Aorta (tissue), 5 donors: ENCODE data around the gene PTPRN2. TPM values are rescaled to one million over a fixed set of nuclear protein-coding genes. Genes with fewer than 3 reads are reported as not detected.

Experiments
- ATAC-seq: fragments of 200-7000 bp; cut with Tn5 transposase; one replicate; pipeline ENCODE4 v1.9.1; 2022; ENCODE audit warnings: moderate library complexity; ENCODE audit not compliant: low FRiP score
- DNase-seq, 2 donors: peaks; one replicate each; pipeline ENCODE4 v3.0.0-alpha.2; 2020
- H3K27ac ChIP-seq, 2 donors: one replicate each; pipeline ENCODE4 v1.5.1; 2013; ENCODE audit warnings: low read length in 2 of 2, mild to moderate bottlenecking in 2 of 2, moderate library complexity in 2 of 2, control low read depth in 1 of 2, inconsistent platforms in 1 of 2, low read depth in 1 of 2
- H3K27me3 ChIP-seq, 2 donors: one replicate each; pipeline ENCODE4 v1.6.1; 2013; ENCODE audit warnings: control low read depth in 1 of 2, low read length in 1 of 2, mild to moderate bottlenecking in 1 of 2, moderate library complexity in 1 of 2; ENCODE audit not compliant: insufficient read depth in 2 of 2, control insufficient read depth in 1 of 2
- H3K36me3 ChIP-seq, 2 donors: one replicate each; pipeline ENCODE4 v1.6.1; 2013; ENCODE audit warnings: control low read depth in 1 of 2, low read length in 1 of 2, mild to moderate bottlenecking in 1 of 2; ENCODE audit not compliant: insufficient read depth in 2 of 2, control insufficient read depth in 1 of 2
- H3K4me1 ChIP-seq, 2 donors: one replicate each; pipeline ENCODE4 v1.6.1; 2013; ENCODE audit warnings: low read length in 2 of 2, control low read depth in 1 of 2, mild to moderate bottlenecking in 1 of 2, moderate library complexity in 1 of 2; ENCODE audit not compliant: insufficient read depth in 2 of 2, control insufficient read depth in 1 of 2
- H3K4me3 ChIP-seq, 2 donors: one replicate each; pipeline ENCODE4 v1.5.1; 2013; ENCODE audit warnings: low read length in 2 of 2, control low read depth in 1 of 2, mild to moderate bottlenecking in 1 of 2
- H3K9me3 ChIP-seq: one replicate; pipeline ENCODE4 v1.6.1; 2013; ENCODE audit warnings: mild to moderate bottlenecking, low read length; ENCODE audit not compliant: control insufficient read depth
- WGBS, 2 donors: extraction: QIAGEN DNeasy Blood & Tissue Kit; methylation state at CpG; one replicate each; pipeline ENCODE4 v1.1.7; 2013; 5-methylcytosine and 5-hydroxymethylcytosine counted together
- intact Hi-C, 2 donors: fragments of 100-400 bp; cut with DNase I; formaldehyde crosslinking; loops; one replicate each; pipeline versions ENCODE4 v1.14.2 to v1.15.0; 2022
- polyA plus RNA-seq, 2 donors: library from polyadenylated mRNA; stranded (reverse); fragments of 200-250 nt; gene quantifications; one replicate each; pipeline ENCODE4 v1.2.3, GENCODE V29; 2013
- total RNA-seq, 2 donors: library from RNA; stranded (reverse); fragmentation: NEBNext Ultra II Directional; extraction: Animal tissue kit (Norgen Biotek cat#: 25700); gene quantifications; one replicate each; pipeline ENCODE4 v1.2.1, GENCODE V29; 2021
- donor health status: healthy with polysubstance abuse.
- donor health status: Bipolar disorder and iron deficiency.
- donor health status: DM: no; HTN: no; CAD: no.
- donor health status: DM: no; HTN: no; CAD: no.
- donor health status: DM: yes; HTN: yes; CAD: no.

The PTPRN2 gene
- total and polyA plus RNA-seq, 4 donors: 0.67 to 3.3 (median 1.4) TPM

DNA sequence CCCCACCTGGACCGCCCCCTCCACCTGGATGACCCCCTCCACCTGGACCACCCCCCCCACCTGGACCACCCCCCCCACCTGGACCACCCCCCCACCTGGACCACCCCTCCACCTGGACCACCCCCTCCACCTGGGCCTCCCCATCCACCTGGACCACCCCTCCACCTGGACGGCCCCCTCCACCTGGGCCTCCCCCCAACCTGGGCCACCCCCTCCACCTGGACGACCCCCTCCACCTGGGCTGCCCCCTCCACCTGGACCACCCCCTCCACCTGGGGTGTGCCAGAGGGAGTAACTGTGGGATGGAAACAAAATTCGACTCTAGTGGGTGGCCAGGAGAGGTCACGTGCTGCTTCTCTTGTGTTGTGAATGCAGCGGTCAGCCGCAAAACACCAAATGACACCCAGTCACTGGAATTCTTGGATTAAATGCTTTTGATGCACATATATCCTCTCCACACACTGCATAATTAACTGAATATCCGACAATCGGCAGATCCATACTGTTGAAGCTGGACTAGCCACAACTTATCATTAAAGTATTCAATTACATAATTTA, 316.7 kb downstream of the PTPRN2 start:
- Histone ChIP-seq H3K27me3 (no peaks in the 10 kb centered on the region), H3K36me3 (no peaks in the 10 kb centered on the region), H3K27ac (no peak overlapping the region), H3K4me1 (no peaks in the 10 kb centered on the region), H3K4me3 (no peak overlapping the region), H3K9me3 (no peaks in the 10 kb centered on the region)
- ATAC-seq (no peak), DNase-seq (no peak)
- intact Hi-C loops: no loop called here
- WGBS, 2 donors: 91 to 94% methylated on average over 7 to 9 of the region's 9 CpGs

DNA sequence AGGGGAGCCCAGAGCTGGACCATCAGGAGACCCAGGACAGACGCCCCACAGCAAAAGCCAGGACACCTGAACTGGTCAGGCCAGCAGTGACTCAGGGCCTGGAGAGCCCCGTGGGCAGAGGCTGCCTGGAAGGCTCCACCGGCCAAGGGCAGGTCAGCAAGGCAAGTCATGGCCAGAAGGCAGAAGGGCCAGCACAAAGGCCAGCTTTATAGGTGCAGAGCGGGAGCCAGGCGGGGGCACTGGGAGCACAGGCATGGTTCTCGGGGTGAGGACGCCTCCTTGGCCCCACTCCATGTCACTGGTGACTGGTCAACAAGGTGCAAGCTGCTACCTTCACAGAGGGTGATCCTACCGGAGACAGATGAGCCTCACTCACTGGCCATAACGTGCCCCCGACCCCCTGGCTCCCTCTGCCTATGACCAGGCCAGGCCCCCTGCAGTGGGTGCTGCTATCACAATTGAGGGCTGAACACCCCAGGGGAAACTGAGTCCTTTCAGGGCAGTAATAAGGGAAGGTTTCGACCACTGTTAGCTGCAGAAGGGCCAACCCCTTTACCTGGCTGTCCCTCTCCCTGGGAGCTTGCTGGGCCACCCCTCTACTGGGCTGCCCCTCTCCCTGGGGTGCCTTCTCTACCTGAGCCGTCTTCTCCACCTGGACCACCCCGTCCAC, 317.4 kb downstream of the PTPRN2 start:
- 84 to 89% methylated on average over 13 of the region's 13 CpGs for WGBS, 2 donors
- ATAC-seq (peak; percentile 15), DNase-seq (peak in 1 of 2 donors; percentile 65)
- no peaks in the 10 kb centered on the region for H3K36me3 ChIP-seq
- no peaks in the 10 kb centered on the region for H3K4me1 ChIP-seq
- intact Hi-C loops: no loop called here
- H3K27me3 ChIP-seq: no peaks in the 10 kb centered on the region
- no peaks in the 10 kb centered on the region for H3K9me3 ChIP-seq
- H3K27ac ChIP-seq: no peak overlapping the region
- no peak overlapping the region for H3K4me3 ChIP-seq

DNA sequence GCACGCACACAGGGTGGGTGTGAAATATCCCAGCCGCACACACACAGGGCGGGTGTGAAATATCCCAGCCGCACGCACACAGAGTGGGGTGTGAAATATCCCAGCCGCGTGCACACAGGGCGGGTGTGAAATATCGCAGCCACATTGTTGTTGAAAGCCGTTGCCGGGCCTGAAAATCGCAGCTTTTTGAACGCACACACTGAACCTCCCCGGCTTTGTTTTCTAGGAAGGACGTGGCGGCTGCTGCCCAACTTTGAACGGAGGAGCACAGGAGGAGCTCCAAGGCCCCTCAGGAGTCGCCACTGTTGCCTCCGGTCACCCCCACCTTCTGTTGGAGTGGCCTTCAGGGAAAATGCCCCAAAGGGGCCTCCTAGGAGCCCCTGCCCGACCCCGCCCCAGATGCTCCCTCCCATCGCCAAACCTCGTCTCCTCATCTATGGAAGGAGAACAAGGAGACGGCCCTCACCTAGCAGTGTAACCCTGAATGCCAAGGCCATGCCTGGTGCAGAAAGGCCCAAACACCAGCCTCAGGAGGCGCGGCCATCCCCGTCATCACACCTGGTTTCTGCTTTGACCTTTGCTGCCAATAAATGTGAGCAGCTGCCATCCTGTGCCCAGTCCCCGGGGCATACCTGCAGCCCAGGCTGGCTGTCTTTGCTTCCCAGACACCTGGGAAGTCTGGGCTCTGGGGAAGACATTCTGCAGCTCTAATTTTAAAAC, 318.6 kb downstream of the PTPRN2 start:
- Histone ChIP-seq H3K27me3 (no peaks in the 10 kb centered on the region), H3K9me3 (no peaks in the 10 kb centered on the region), H3K4me1 (no peaks in the 10 kb centered on the region), H3K27ac (no peak overlapping the region), H3K36me3 (no peaks in the 10 kb centered on the region), H3K4me3 (no peak overlapping the region)
- no peak for ATAC-seq
- WGBS, 2 donors: 76 to 80% methylated on average over 28 of the region's 28 CpGs
- intact Hi-C loops: no loop called here
- DNase-seq: peak; percentile 36 to 64

DNA sequence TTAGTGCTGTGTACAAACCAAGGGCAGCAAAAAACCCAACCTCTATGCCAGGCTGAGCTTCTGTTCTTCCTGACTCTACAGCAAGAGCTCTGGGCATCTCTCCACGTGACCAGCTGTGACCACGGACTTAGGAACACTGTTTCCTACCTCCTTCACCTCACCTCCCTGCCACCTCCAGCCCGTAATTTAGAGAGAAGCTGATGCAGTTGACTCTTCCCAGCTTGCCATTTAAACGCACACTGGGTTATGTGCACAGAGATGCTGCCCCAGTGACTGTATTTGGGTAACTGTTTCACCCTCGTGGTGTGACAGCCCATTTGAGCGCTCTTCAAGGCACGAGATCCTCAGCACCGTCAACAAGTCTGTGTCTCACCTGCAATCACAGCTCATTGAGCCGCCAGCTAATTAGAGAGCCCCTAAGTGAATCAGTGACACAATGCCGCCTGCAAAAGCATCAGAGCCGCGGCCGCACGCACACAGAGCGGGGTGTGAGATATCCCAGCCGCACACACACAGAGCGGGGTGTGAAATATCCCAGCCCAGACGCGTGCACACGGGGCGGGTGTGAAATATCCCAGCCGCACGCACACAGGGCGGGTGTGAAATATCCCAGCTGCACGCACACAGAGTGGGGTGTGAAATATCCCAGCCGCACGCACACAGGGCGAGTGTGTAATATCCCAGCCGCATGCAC, 319.7 kb downstream of the PTPRN2 start:
- no peak for ATAC-seq
- 86 to 88% methylated on average over 29 of the region's 29 CpGs for WGBS, 2 donors

DNA sequence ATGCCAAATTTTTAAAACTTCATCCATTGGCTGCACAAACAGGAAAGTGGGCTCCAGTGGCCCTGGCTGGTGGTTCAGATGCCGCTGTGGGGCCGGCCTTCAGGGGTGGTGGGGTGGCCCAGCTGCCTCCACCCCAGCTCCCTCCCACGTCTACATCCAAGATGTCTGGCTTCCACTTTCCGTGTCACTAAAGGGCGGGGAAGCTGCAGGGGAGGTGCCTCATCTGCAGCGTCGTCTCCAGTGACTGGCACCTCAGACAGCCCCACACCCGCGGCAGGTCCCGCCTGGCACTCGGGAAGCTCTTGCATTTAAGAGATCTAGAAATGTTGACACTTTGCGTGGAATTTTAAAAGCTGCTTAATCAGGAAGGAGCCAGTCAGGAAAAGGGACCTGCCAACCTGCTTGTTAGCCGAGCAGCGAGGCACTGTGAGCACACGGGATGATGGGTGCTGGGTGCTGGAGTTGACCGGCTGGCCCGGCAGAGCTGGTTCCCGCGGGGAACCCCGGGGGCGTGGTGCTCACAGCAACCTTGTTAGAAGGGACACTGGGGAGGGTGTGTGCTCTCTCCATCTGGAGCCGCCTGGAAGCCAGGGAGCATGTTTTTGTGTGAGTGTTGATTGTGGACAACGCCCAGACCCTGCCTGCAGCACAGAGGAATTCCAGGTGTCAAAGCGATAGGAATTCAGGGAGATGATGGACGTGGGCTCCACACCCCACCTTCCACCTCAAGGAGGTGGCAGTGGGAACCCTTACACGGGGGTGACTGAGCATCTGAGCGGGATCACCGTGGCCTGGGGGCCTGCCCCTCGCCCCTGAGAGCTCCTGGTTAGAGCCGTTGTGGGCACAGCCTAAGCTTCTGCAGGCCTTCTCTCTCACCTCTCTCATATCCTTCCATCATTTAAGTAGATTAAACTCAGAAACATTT, 320.5 kb downstream of the PTPRN2 start:
- no peak for ATAC-seq
- no peaks in the 10 kb centered on the region for H3K27me3 ChIP-seq
- H3K36me3 ChIP-seq: no peaks in the 10 kb centered on the region
- H3K9me3 ChIP-seq: peaks cover under 1% of the 10 kb centered on the region
- H3K4me1 ChIP-seq: no peaks in the 10 kb centered on the region
- intact Hi-C loops: no loop called here
- WGBS, 2 donors: 73 to 77% methylated on average over 30 of the region's 30 CpGs
- no peak overlapping the region for H3K4me3 ChIP-seq
- no peak overlapping the region for H3K27ac ChIP-seq
- peak; percentile 30 to 68 for DNase-seq

More for the DNA sequence above, 319.7 kb downstream of the PTPRN2 start:
- Histone ChIP-seq H3K27ac (no peak overlapping the region), H3K9me3 (no peaks in the 10 kb centered on the region), H3K27me3 (no peaks in the 10 kb centered on the region), H3K36me3 (no peaks in the 10 kb centered on the region), H3K4me1 (no peaks in the 10 kb centered on the region), H3K4me3 (no peak overlapping the region)
- intact Hi-C loops: no loop called here
- DNase-seq: peak in 1 of 2 donors; percentile 59

DNA sequence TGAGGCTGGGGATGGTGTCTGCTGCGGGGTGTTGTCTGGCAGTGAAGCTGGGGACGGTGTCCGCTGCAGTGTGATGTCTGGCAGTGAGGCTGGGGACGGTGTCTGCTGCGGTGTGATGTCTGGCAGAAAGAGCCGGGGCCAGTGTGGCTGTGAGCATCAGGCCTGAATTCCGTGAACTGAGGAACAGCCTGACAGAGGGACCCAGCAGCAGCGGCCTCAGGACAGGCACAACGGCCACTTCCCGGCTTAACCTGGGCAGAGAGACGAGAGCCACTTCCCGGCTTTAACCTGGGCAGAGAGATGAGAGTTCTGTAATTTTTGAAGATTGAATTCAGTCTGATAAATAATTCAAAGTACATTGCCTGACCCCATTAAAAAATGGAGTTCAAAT, 321.2 kb downstream of the PTPRN2 start:
- Histone ChIP-seq H3K4me3 (no peak overlapping the region), H3K9me3 (peaks cover 1% of the 10 kb centered on the region), H3K36me3 (no peaks in the 10 kb centered on the region), H3K27ac (no peak overlapping the region), H3K27me3 (no peaks in the 10 kb centered on the region), H3K4me1 (no peaks in the 10 kb centered on the region)
- DNase-seq: peak; percentile 15 to 65
- no peak for ATAC-seq
- 85 to 87% methylated on average over 12 of the region's 12 CpGs for WGBS, 2 donors
- intact Hi-C loops: no loop called here

DNA sequence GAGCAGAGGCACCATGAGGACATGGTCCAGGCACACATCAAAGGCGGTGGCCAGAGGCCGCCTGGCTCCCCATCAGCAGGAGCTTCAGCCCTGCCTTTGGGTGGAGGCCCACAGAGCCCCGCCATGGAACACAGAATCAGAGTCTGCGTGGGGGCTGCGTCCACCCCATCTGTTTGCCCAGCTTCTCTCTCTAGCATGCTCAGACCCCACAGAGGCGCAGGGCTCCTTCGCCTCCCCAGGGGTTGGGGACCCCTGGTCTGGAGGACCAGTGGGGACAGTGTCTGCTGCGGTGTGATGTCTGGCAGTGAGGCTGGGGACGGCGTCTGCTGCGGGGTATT, 321.9 kb downstream of the PTPRN2 start:
- DNase-seq (peak; percentile 17 to 61), ATAC-seq (no peak)
- Histone ChIP-seq H3K27me3 (no peaks in the 10 kb centered on the region), H3K27ac (no peak overlapping the region), H3K36me3 (no peaks in the 10 kb centered on the region), H3K9me3 (peaks cover 1% of the 10 kb centered on the region), H3K4me3 (no peak overlapping the region), H3K4me1 (no peaks in the 10 kb centered on the region)
- WGBS, 2 donors: 87 to 91% methylated on average over 11 of the region's 11 CpGs
- intact Hi-C loops: no loop called here
